CMK (cell line): ENCODE data around the gene CDK5RAP2.

Experiments used
- DNase-seq: peaks from one replicate; pipeline ENCODE4 v3.0.0-alpha.2; 2010; ENCODE audit warnings: low read depth

CDK5RAP2 gene

GRCh38 chr9:120382453-120382852, 197.5 kb downstream of the CDK5RAP2 start:
- no peak for DNase-seq

DNA sequence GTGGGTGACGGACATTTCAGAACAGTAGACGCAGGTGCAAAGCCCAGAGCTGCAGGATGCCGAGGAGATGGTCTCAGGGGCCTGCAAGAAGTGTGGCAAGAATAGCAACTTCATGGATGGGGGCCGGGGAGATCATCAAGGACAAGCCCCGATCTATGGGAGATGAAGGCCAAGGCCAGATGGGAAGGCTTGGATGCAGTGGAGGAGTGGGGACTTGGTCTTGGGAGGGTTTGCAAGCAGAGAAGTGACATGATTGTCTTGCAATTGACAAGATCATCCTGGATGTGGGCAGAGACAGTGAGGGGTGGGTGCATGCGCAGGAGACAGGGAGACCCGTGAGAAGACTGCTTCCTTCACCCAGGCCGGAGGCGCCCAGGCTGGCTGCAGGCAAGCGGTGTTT, 198.1 kb downstream of the CDK5RAP2 start:
- no peak for DNase-seq

DNA sequence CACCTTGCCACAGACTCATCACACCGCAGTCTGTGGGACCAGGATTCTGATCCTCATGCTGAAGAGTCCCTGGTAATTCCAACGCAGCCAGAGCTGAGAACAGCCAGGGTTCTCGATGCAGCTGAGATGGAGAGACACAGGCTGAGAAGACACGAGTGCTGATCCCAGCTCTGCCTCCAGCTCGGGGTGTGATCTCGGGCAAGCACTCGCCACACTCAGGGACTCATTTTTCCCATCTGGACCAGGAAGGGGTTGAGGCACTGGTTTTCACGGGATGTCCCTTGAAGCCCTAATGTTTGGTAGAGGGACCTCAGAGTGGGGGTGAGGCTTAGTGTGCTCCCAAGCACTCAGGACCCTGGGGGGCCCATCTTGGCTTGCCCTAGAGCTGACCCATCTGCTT, 200.4 kb downstream of the CDK5RAP2 start:
- DNase-seq = no peak

- DNase-seq = no peak
Measured at GRCh38 chr9:120378680-120379079, 201.3 kb downstream of the CDK5RAP2 start.

GRCh38 chr9:120377268-120378159, 202.5 kb downstream of the CDK5RAP2 start:
- DNase-seq = no peak

DNA sequence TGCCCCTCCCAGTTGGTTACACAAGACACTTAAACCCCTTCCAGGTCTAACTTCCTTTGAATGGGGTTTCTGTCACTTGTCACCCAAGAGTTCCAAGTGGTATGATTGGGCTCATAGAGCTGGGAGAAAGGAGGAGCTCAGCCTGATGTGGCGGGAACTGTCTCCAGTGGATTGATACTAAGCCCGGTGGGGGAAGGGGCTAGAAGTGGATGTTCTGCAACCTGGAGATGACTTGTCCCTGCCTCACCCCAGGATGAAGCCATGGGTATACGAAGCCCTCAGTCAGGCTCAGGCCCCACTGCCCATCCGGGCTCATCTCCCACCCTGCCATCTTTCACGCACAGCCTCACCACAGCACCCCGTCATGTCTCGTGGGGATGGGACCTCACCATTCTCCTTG, 203.9 kb downstream of the CDK5RAP2 start:
- no peak for DNase-seq

- no peak for DNase-seq
Measured at GRCh38 chr9:120375316-120375715, 204.7 kb downstream of the CDK5RAP2 start.

DNA sequence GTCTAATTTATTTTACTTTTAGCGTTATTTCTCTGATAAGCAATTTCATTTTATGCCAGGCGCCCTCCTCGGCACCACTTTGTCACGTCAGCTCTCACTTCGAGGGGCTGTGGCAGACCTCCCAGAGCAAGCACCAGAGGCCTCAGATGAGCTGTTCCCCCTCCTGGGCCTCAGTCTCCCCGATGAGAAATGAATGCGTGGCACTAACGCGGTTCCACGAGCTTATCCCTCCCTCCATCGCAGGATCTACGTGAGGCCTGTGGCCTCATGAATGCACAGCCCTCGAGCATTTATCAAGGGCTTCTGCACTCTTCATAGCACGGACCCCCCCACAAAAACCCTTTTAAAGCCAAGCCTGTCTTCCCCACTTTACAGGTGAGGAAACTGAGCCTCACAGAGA, 205.2 kb downstream of the CDK5RAP2 start:
- DNase-seq = no peak

GRCh38 chr9:120374239-120374638, 205.7 kb downstream of the CDK5RAP2 start:
- DNase-seq = no peak

DNA sequence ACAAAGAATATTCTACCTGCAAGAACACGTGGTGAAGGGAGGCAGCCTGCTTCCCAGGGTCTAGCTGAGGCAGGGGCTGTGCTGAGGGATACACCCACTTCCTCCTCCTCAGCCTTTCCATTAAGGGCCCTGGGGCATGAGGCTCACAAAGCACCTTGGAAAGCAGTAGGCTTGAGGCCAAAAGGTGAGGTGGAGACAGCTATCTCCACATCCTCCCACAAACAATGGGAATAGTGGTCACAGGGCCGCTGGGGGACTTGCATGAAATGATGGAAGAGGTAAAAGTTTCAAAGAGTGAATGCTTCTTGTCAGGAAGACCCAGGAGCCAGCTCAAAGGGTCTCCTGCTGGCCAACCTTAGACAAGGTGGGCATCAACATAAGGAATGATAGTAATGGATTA, 207.9 kb downstream of the CDK5RAP2 start:
- no peak for DNase-seq

GRCh38 chr9:120369608-120370220, 210.3 kb downstream of the CDK5RAP2 start:
- DNase-seq = no peak

GRCh38 chr9:120368799-120369198, 211.2 kb downstream of the CDK5RAP2 start:
- no peak for DNase-seq

DNA sequence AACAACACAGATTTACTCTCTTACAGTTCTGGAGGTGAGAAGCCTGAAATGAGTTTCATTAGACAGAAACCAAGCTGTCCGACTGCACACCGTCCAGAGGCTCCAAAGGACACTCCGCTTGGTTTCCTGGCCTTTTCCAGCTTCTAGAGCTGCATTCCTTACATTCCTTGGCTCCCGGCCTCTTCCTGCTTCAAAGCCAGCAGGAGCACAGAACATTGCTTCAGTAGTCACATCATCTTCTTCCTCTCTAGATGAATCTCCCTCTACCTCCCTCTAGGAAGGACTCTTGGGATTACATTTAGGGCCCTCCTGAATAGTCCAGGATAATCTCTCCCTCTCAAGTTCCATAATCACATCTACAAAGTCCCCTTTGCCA, 213.3 kb downstream of the CDK5RAP2 start:
- DNase-seq = no peak

- DNase-seq = no peak
Measured at GRCh38 chr9:120365386-120365785, 214.6 kb downstream of the CDK5RAP2 start.

DNA sequence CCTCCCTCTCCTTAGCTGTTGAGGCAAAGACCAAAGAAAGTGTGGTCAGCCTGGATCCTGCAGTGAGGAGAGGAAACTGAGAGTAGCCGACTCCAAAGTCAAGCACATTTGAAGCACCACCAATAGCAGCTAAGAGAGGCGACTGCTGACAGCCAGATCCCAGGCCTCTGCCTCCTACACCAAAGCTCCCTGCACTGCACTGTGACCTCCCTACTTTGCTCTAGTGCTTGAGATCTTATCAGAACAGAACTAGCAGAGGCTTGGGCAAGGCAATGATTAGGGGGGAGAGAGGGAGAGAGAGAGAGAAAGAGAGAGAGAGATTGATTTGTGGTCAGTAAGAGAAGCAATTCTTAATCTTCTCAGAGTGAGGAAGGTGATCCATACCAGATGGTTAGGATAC, 216.3 kb downstream of the CDK5RAP2 start:
- DNase-seq = no peak

- DNase-seq = no peak
Measured at GRCh38 chr9:120362446-120362845, 217.5 kb downstream of the CDK5RAP2 start.

DNA sequence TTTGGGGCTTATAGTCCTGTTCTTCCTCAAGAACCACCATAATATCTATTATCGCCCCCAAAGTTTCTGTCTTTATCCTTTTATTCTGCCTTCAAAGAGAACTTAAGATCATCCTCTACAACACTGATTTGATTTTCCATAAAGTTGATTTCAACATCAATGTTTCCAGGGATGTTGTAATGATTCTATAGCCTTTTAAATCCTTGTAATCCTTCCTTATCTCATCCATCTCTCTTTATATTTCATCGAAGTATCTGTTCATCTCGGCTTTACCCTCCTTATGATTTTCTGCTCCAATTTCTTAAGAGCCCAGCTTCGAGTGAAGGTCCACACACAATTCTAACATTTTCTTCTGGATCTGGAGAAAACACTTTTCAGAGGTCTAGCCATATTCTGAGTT, 218.4 kb downstream of the CDK5RAP2 start:
- no peak for DNase-seq

- DNase-seq = no peak
Measured at GRCh38 chr9:120360510-120360909, 219.5 kb downstream of the CDK5RAP2 start.

DNA sequence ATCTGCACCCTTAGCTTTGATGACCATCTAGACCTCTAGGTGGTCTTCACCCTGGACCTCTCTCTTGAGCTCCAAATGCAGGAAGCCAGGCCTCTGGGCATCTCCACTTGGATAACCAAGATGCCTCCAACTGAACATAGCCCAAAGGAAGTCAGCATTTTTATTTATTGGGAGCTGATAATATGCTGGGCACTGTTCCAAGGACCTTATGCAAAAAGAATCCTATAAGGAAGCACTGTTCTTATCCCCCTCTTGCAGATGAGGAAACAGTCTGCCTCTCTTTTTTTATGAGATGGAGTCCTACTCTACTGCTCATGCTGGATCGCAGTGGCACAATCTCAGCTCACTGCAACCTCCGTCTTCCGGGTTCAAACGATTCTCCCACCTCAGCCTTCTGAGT, 219.9 kb downstream of the CDK5RAP2 start:
- DNase-seq = no peak

DNA sequence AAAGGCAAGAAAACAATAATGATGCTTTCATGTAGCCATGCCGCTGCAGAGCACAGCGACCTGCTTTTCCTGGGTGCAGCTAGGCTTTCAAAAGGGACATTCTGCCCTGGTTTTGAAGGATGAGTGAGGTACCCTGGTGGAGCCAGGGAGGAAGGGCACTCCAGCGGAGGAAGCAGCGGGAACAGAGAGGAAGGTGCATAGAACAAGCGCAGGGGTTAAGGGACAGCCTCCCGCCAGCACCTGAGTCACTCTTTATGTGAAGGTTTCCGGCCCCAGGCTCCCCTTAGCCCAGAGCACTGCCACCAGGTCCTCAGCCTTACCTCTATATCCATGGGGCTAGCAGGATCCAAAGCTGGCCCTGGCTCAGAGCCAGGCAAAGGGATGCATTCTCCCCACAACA, 221.1 kb downstream of the CDK5RAP2 start:
- DNase-seq = no peak

- no peak for DNase-seq
Measured at GRCh38 chr9:120353506-120353905, 226.5 kb downstream of the CDK5RAP2 start.

GRCh38 chr9:120351106-120351505, 228.9 kb downstream of the CDK5RAP2 start:
- DNase-seq = no peak

DNA sequence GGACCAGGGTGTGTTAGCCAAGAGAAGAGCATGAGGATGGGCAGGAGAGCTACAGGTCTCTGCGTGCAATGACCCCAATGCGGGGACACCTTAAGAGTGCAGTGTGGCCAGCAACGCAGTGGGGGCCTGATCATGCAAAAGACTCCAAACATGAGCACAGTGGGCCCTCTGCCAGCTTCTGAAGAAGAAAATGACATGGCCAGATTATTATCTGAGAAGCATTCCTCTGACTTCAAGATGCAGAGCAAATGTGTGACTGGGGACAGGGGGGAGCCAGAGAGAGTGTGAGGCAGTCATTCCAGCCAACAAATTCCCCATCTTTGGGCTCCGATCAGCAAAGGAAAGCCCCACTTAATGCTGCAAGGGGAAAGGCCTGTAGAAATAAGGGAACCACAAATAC, 229.4 kb downstream of the CDK5RAP2 start:
- DNase-seq = no peak

- DNase-seq = no peak
Measured at GRCh38 chr9:120348951-120349429, 231.0 kb downstream of the CDK5RAP2 start.
